OCI-LY3 (cell line): ENCODE data around the gene TBC1D1.

Experiments used
- H2AFZ ChIP-seq: fragments of 200-600, 300-600 bp; shearing (Covaris generic); 2 replicates; pipeline ENCODE4 v1.6.0; 2014; ENCODE audit warnings: antibody characterized with exemption, low read depth, low read length
- H3K27ac ChIP-seq: fragments of 200-600, 300-600 bp; sonication (generic); 2 replicates; pipeline ENCODE4 v1.5.1; 2014; ENCODE audit warnings: mild to moderate bottlenecking, low read length, moderate library complexity, mixed read lengths
- H3K27me3 ChIP-seq: fragments of 200-600, 300-600 bp; sonication (generic); 2 replicates; pipeline ENCODE4 v1.6.1; 2014; ENCODE audit warnings: low read depth, low read length, mixed read lengths
- H3K36me3 ChIP-seq: fragments of 200-600, 300-600 bp; sonication (generic); replicated peaks from 2 replicates; pipeline ENCODE3; 2014; ENCODE audit warnings: low read depth, low read length, mixed read lengths
- H3K4me1 ChIP-seq: fragments of 300-600, 200-600 bp; sonication (generic); 2 replicates; pipeline ENCODE4 v1.6.1; 2014; ENCODE audit warnings: low read length, mixed read lengths
- H3K4me2 ChIP-seq: fragments of 200-600, 300-600 bp; sonication (generic); 2 replicates; pipeline ENCODE4 v1.6.1; 2014; ENCODE audit warnings: low read length, mixed read lengths
- H3K4me3 ChIP-seq: fragments of 300-600, 200-600 bp; sonication (generic); 2 replicates; pipeline ENCODE4 v1.5.1; 2014; ENCODE audit warnings: antibody characterized with exemption, mild to moderate bottlenecking, low read length, moderate library complexity
- H3K79me2 ChIP-seq: fragments of 300-600, 200-600 bp; shearing (Covaris generic); 2 replicates; pipeline ENCODE4 v1.6.1; 2014; ENCODE audit warnings: mild to moderate bottlenecking, low read length, mixed read lengths
- H3K9ac ChIP-seq: fragments of 300-600, 200-600 bp; shearing (Covaris generic); 2 replicates; pipeline ENCODE4 v1.6.0; 2014; ENCODE audit warnings: mild to moderate bottlenecking, low read length, moderate library complexity
- H3K9me3 ChIP-seq: fragments of 200-600, 300-600 bp; shearing (Covaris generic); 2 replicates; pipeline ENCODE4 v1.6.1; 2014; ENCODE audit warnings: low read length, mixed read lengths; ENCODE audit not compliant: insufficient read depth
- H4K20me1 ChIP-seq: fragments of 200-600, 300-600 bp; sonication (generic); 2 replicates; pipeline ENCODE4 v1.6.1; 2016; ENCODE audit warnings: low read length, mixed read lengths; ENCODE audit not compliant: insufficient read depth
- CTCF ChIP-seq: fragments of 200-600, 300-600 bp; sonication (generic); IDR thresholded peaks from 2 replicates; pipeline ENCODE4 v1.5.1; 2014; ENCODE audit warnings: antibody characterized with exemption, low read length, low read depth
- EZH2phosphoT487 ChIP-seq: fragments of 200-600 bp; shearing (Covaris generic); IDR thresholded peaks from 2 replicates; pipeline ENCODE4 v1.6.1; 2018; ENCODE audit warnings: antibody characterized with exemption, mixed run types, low read depth

Gene TBC1D1

GRCh38 chr4:37934609-37935008 lies 43.7 kb downstream of the TBC1D1 start:
- Histone ChIP-seq H3K27me3 (no peaks in the 10 kb centered on the region), H4K20me1 (no peaks in the 10 kb centered on the region; the same call in 1 of the 2 replicates), H3K9ac (no peak overlapping the region), H3K9me3 (no peaks in the 10 kb centered on the region), H3K4me3 (no peak overlapping the region), H3K4me2 (no peak overlapping the region), H2AFZ (no peak overlapping the region), H3K27ac (no peak overlapping the region), H3K79me2 (no peaks in the 10 kb centered on the region), H3K4me1 (no peaks in the 10 kb centered on the region), H3K36me3 (no peaks in the 10 kb centered on the region)
- no peak for TF ChIP-seq EZH2phosphoT487
- TF ChIP-seq CTCF, result no peak

- H3K4me2 ChIP-seq, result no peak overlapping the region
- H3K27me3 ChIP-seq, result no peaks in the 10 kb centered on the region
- H3K79me2 ChIP-seq, result no peaks in the 10 kb centered on the region
- no peaks in the 10 kb centered on the region for H3K4me1 ChIP-seq
- no peaks in the 10 kb centered on the region; the same call in 1 of the 2 replicates for H4K20me1 ChIP-seq
- no peaks in the 10 kb centered on the region for H3K36me3 ChIP-seq
- TF ChIP-seq CTCF, result no peak
- TF ChIP-seq EZH2phosphoT487, result no peak
- no peak overlapping the region for H2AFZ ChIP-seq
- no peak overlapping the region for H3K27ac ChIP-seq
- H3K4me3 ChIP-seq, result no peak overlapping the region
- no peaks in the 10 kb centered on the region for H3K9me3 ChIP-seq
- H3K9ac ChIP-seq, result no peak overlapping the region
Measured at GRCh38 chr4:37935026-37935425, 44.1 kb downstream of the TBC1D1 start.

GRCh38 chr4:37936889-37937498 lies 46.1 kb downstream of the TBC1D1 start:
- Histone ChIP-seq H3K4me1 (no peaks in the 10 kb centered on the region), H4K20me1 (no peaks in the 10 kb centered on the region; the same call in 1 of the 2 replicates), H3K36me3 (no peaks in the 10 kb centered on the region), H3K9ac (no peak overlapping the region), H3K4me3 (no peak overlapping the region), H2AFZ (no peak overlapping the region), H3K9me3 (no peaks in the 10 kb centered on the region), H3K27me3 (no peaks in the 10 kb centered on the region), H3K4me2 (no peak overlapping the region), H3K79me2 (no peaks in the 10 kb centered on the region), H3K27ac (no peak overlapping the region)
- TF ChIP-seq CTCF, result no peak
- no peak for TF ChIP-seq EZH2phosphoT487

GRCh38 chr4:37938208-37938607 lies 47.3 kb downstream of the TBC1D1 start:
- H3K4me2 ChIP-seq, result no peak overlapping the region
- H4K20me1 ChIP-seq, result no peaks in the 10 kb centered on the region; the same call in 1 of the 2 replicates
- H3K9me3 ChIP-seq, result no peaks in the 10 kb centered on the region
- H3K79me2 ChIP-seq, result no peaks in the 10 kb centered on the region
- no peaks in the 10 kb centered on the region for H3K27me3 ChIP-seq
- TF ChIP-seq CTCF, result no peak
- TF ChIP-seq EZH2phosphoT487, result no peak
- no peak overlapping the region for H3K27ac ChIP-seq
- H3K4me1 ChIP-seq, result no peaks in the 10 kb centered on the region
- H3K36me3 ChIP-seq, result no peaks in the 10 kb centered on the region
- H2AFZ ChIP-seq, result no peak overlapping the region
- no peak overlapping the region for H3K9ac ChIP-seq
- H3K4me3 ChIP-seq, result no peak overlapping the region
